ENCODE measurements around the gene SNX32.

DNA sequence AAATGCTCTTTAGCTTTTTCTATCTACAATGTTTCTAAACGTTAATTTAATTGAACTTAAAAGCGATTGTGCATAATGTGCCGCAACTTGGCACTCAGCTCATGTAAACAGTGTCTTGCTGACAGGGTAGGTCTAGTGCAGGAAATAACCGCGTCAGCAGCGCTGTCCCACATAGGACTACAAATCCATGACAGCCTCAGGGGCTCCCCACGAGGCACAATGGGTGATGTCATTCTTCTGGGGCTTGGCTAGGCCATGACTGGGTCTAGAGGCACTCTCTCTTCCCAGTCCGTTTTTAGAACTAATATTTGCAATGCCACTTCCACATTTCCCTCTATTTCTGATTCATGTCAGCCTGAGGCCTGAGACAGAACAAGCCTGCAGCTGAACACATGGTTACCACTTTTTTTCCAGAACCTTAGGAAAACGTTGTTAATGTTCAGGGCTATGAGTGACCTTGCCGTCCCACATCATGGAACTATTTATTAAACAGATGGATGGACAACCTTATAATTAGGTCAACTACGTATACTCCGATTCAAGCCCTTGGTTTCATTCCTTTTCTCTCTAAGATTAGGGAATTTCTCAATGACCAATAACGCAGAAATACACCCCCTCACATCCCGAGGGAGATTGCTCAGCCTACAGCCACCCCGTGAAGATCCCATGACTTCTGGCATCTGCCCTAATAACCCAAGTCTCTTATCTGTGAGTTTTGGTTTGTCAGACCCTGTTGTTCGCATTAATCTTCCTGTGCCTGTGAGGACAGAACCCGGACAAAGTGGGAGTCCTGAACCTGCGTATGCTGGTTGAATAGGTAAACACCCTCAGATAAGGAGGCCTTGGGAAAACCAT, 19.4 kb upstream of the SNX32 start:
- TF ChIP-seq CTCF (IDR thresholded peaks at IDR 0.05; ENCODE audit: low read length) (no peak), EZH2phosphoT487 (IDR thresholded peaks at IDR 0.05; ENCODE audit: low read length) (no peak), EZH2 (optimal IDR thresholded peaks at IDR 0.05; ENCODE audit: low read depth, low read length) (no peak)
